H1 (cell line): ENCODE results near the gene TUBB2B. TPM values are rescaled to one million over a fixed set of nuclear protein-coding genes. Genes with fewer than 3 reads are reported as not detected.

ENCODE experiments used
- CTCF ChIA-PET: fragments of 300-600 bp; sonication (Branson Sonifier 250); formaldehyde crosslinking; loops from one replicate; lab custom pipeline; 2021; ENCODE audit not compliant: partially characterized antibody; lab: Charles Lee
- POLR2A ChIA-PET: fragments of 300-600 bp; sonication (Branson Sonifier 250); formaldehyde crosslinking; loops from one replicate; lab custom pipeline; 2021; ENCODE audit warnings: inconsistent platforms; ENCODE audit not compliant: partially characterized antibody; lab: Charles Lee
- DNase-seq, 2 experiments: peaks; one replicate each; pipeline versions ENCODE4 v3.0.0 to v3.0.0-alpha.2; 2010 to 2022; ENCODE audit warnings: low spot score in 2 of 2, low read depth in 1 of 2, mixed read lengths in 1 of 2
- FAIRE-seq: peaks from 2 replicates; lab custom pipeline; 2011; peaks lifted over from hg19 to GRCh38; lab: Jason Lieb, UNC
- H2AFZ ChIP-seq: 2 replicates; pipeline ENCODE4 v1.8.1; 2012; ENCODE audit warnings: low read length, inconsistent platforms
- H2AK5ac ChIP-seq: 2 replicates; pipeline ENCODE4 v1.6.1; 2013; ENCODE audit warnings: low read depth, low read length
- H2BK120ac ChIP-seq: replicated peaks from 2 replicates; pipeline ENCODE3; 2013; ENCODE audit warnings: low read depth, low read length, inconsistent platforms
- H2BK12ac ChIP-seq: 2 replicates; pipeline ENCODE4 v1.6.1; 2013; ENCODE audit warnings: low read depth, low read length
- H2BK15ac ChIP-seq: 2 replicates; pipeline ENCODE4 v1.6.1; 2013; ENCODE audit warnings: low read length
- H2BK20ac ChIP-seq: 2 replicates; pipeline ENCODE4 v1.6.1; 2013; ENCODE audit warnings: low read length
- H2BK5ac ChIP-seq: 2 replicates; pipeline ENCODE4 v1.6.1; 2013; ENCODE audit warnings: low read depth, low read length
- H3K14ac ChIP-seq: 2 replicates; pipeline ENCODE4 v1.6.1; 2013; ENCODE audit warnings: inconsistent platforms; ENCODE audit not compliant: insufficient read length
- H3K18ac ChIP-seq: 2 replicates; pipeline ENCODE4 v1.6.1; 2013; ENCODE audit warnings: low read length; ENCODE audit errors: extremely low read depth
- H3K23ac ChIP-seq: 2 replicates; pipeline ENCODE4 v1.6.1; 2013; ENCODE audit warnings: inconsistent platforms; ENCODE audit not compliant: insufficient read length
- H3K23me2 ChIP-seq: 2 replicates; pipeline ENCODE4 v1.6.1; 2013; ENCODE audit warnings: low read depth, low read length
- H3K27ac ChIP-seq: 2 replicates; pipeline ENCODE4 v1.6.1; 2011; ENCODE audit warnings: low read depth, low read length, inconsistent platforms
- H3K27me3 ChIP-seq, 4 experiments: replicated peaks in 1 of 4; 1 replicate in 1 of 4; 2 replicates in 3 of 4; pipeline versions ENCODE4 v1.6.1 to v1.8.1; 2011 to 2013; ENCODE audit warnings: low read length in 3 of 4, mild to moderate bottlenecking in 3 of 4, inconsistent platforms in 2 of 4, mixed read lengths in 2 of 4, moderate library complexity in 1 of 4; ENCODE audit not compliant: control insufficient read depth in 3 of 4, insufficient read depth in 3 of 4; ENCODE audit errors: extremely low read depth in 1 of 4
- H3K36me3 ChIP-seq, 4 experiments: 2 replicates each; pipeline versions ENCODE4 v1.6.1 to v1.8.1; 2011 to 2013; ENCODE audit warnings: mild to moderate bottlenecking in 4 of 4, low read length in 3 of 4, moderate library complexity in 2 of 4, control low read depth in 1 of 4, inconsistent platforms in 1 of 4; ENCODE audit not compliant: insufficient read depth in 4 of 4, control insufficient read depth in 2 of 4
- H3K4ac ChIP-seq: replicated peaks from 2 replicates; pipeline ENCODE3; 2013; ENCODE audit warnings: low read length, low read depth, mixed read lengths, inconsistent platforms; ENCODE audit not compliant: insufficient read length
- H3K4me1 ChIP-seq, 4 experiments: replicated peaks in 1 of 4; 1 replicate in 1 of 4; 2 replicates in 3 of 4; pipeline versions ENCODE4 v1.6.1 to v1.8.1; 2011 to 2013; ENCODE audit warnings: low read length in 3 of 4, inconsistent platforms in 2 of 4, mixed read lengths in 1 of 4; ENCODE audit not compliant: insufficient read depth in 4 of 4, control insufficient read depth in 3 of 4
- H3K4me2 ChIP-seq, 2 experiments: 2 replicates each; pipeline versions ENCODE4 v1.6.1 to v1.8.1; 2011 to 2013; ENCODE audit warnings: low read depth in 2 of 2, low read length in 2 of 2, control low read depth in 1 of 2, inconsistent platforms in 1 of 2, mild to moderate bottlenecking in 1 of 2; ENCODE audit not compliant: insufficient read depth in 1 of 2
- H3K4me3 ChIP-seq, 4 experiments: fragments of 200-600, 300-600 bp in 1 of 4; sonication (generic), shearing (Covaris generic), sonication (Bioruptor Twin) in 1 of 4; 2 replicates each; pipeline versions ENCODE4 v1.5.1 to v1.8.1; 2011 to 2016; ENCODE audit warnings: low read length in 4 of 4, low read depth in 3 of 4, control low read depth in 2 of 4, inconsistent platforms in 2 of 4, mild to moderate bottlenecking in 2 of 4, mixed read lengths in 1 of 4, moderate library complexity in 1 of 4; ENCODE audit not compliant: insufficient read depth in 2 of 4; ENCODE audit errors: extremely low read depth in 1 of 4
- H3K56ac ChIP-seq: replicated peaks from 2 replicates; pipeline ENCODE3; 2013; ENCODE audit warnings: low read depth, mild to moderate bottlenecking, mixed read lengths, low read length, inconsistent platforms; ENCODE audit not compliant: insufficient read length
- H3K79me1 ChIP-seq: 2 replicates; pipeline ENCODE4 v1.6.1; 2013; ENCODE audit warnings: low read depth, low read length, control low read depth
- H3K79me2 ChIP-seq, 2 experiments: 2 replicates each; pipeline versions ENCODE4 v1.6.1 to v1.8.1; 2012 to 2013; ENCODE audit warnings: low read length in 2 of 2, mild to moderate bottlenecking in 2 of 2, inconsistent platforms in 1 of 2; ENCODE audit not compliant: insufficient read depth in 2 of 2, control insufficient read depth in 1 of 2
- H3K9ac ChIP-seq, 4 experiments: replicated peaks in 1 of 4; 1 replicate in 1 of 4; 2 replicates in 3 of 4; pipeline versions ENCODE4 v1.6.1 to v1.8.1; 2011 to 2013; ENCODE audit warnings: low read depth in 3 of 4, low read length in 3 of 4, control low read depth in 2 of 4, mild to moderate bottlenecking in 2 of 4, moderate library complexity in 2 of 4, inconsistent platforms in 1 of 4; ENCODE audit errors: extremely low read depth in 1 of 4
- H3K9me3 ChIP-seq, 2 experiments: 2 replicates each; pipeline versions ENCODE4 v1.6.1 to v1.8.1; 2012 to 2013; ENCODE audit warnings: mild to moderate bottlenecking in 2 of 2, moderate library complexity in 2 of 2, control low read depth in 1 of 2, inconsistent platforms in 1 of 2, low read depth in 1 of 2, low read length in 1 of 2, mixed read lengths in 1 of 2; ENCODE audit not compliant: insufficient read depth in 2 of 2
- H4K20me1 ChIP-seq, 2 experiments: replicated peaks in 1 of 2; 2 replicates each; pipeline versions ENCODE3 to v1.8.1; 2011 to 2013; ENCODE audit warnings: inconsistent platforms in 2 of 2, low read length in 2 of 2, mild to moderate bottlenecking in 1 of 2; ENCODE audit not compliant: insufficient read depth in 2 of 2, control insufficient read depth in 1 of 2
- H4K5ac ChIP-seq: 2 replicates; pipeline ENCODE4 v1.6.1; 2013; ENCODE audit warnings: low read length, low read depth, mixed read lengths, inconsistent platforms; ENCODE audit not compliant: insufficient read length
- H4K8ac ChIP-seq: 2 replicates; pipeline ENCODE4 v1.8.0; 2013; ENCODE audit warnings: mild to moderate bottlenecking, moderate library complexity, low read length, inconsistent platforms; ENCODE audit not compliant: insufficient read depth; ENCODE audit errors: extremely low read depth
- H4K91ac ChIP-seq: replicated peaks from 2 replicates; pipeline ENCODE3; 2013; ENCODE audit warnings: low read length, mixed read lengths, inconsistent platforms; ENCODE audit not compliant: insufficient read length
- BACH1 ChIP-seq: IDR thresholded peaks from 2 replicates; pipeline ENCODE4 v1.6.1; 2012; ENCODE audit warnings: low read length, improper control_type of control experiment
- CBX5 ChIP-seq: fragments of 300-800, 300-1000 bp; sonication (generic); IDR thresholded peaks from 2 replicates; pipeline ENCODE4 v1.7.1; 2016; ENCODE audit warnings: antibody characterized with exemption, low read length, low read depth
- CHD2 ChIP-seq: IDR thresholded peaks from 2 replicates; pipeline ENCODE4 v1.6.1; 2012; ENCODE audit warnings: low read length, improper control_type of control experiment
- EGR1 ChIP-seq: IDR thresholded peaks from 2 replicates; pipeline ENCODE4 v1.6.1; 2011; ENCODE audit warnings: low read depth, low read length, borderline replicate concordance
- EZH2 ChIP-seq: fragments of 200-600 bp; sonication (generic); IDR thresholded peaks from 2 replicates; pipeline ENCODE4 v1.7.1; 2012; ENCODE audit warnings: low read depth, mild to moderate bottlenecking, moderate library complexity, low read length, inconsistent platforms; ENCODE audit not compliant: severe bottlenecking
- GABPA ChIP-seq: IDR thresholded peaks from 2 replicates; pipeline ENCODE4 v1.6.1; 2011; ENCODE audit warnings: mild to moderate bottlenecking, low read length, moderate library complexity, borderline replicate concordance; ENCODE audit not compliant: insufficient read depth
- KDM1A ChIP-seq: fragments of 200-600, 300-600 bp; sonication (generic); IDR thresholded peaks from 2 replicates; pipeline ENCODE4 v1.7.1; 2016; ENCODE audit warnings: mild to moderate bottlenecking, low read length, borderline replicate concordance
- MAX ChIP-seq: IDR thresholded peaks from 2 replicates; pipeline ENCODE4 v1.6.1; 2012; ENCODE audit warnings: inconsistent platforms
- RBBP5 ChIP-seq: IDR thresholded peaks from 2 replicates; pipeline ENCODE4 v1.7.1; 2012; ENCODE audit warnings: low read depth, mild to moderate bottlenecking, inconsistent platforms, low read length, moderate library complexity, borderline replicate concordance
- SIN3A ChIP-seq, 2 experiments: IDR thresholded peaks in 1 of 2; conservative IDR thresholded peaks in 1 of 2; 2 replicates each; pipeline ENCODE4 v1.6.1; 2011 to 2012; ENCODE audit warnings: low read length in 2 of 2, improper control_type of control experiment in 1 of 2, low read depth in 1 of 2, mild to moderate bottlenecking in 1 of 2
- SIRT6 ChIP-seq: IDR thresholded peaks from one replicate; pipeline ENCODE4 v1.7.1; 2012; ENCODE audit warnings: low read length, inconsistent platforms
- SIX5 ChIP-seq: IDR thresholded peaks from 2 replicates; pipeline ENCODE4 v1.6.1; 2011; ENCODE audit warnings: mild to moderate bottlenecking, low read depth, low read length
- SP4 ChIP-seq: IDR thresholded peaks from 2 replicates; pipeline ENCODE4 v1.6.1; 2012; ENCODE audit warnings: low read length, inconsistent platforms
- SRF ChIP-seq: IDR thresholded peaks from 2 replicates; pipeline ENCODE4 v1.6.1; 2011; ENCODE audit warnings: mild to moderate bottlenecking, low read depth, low read length, moderate library complexity
- TBP ChIP-seq: IDR thresholded peaks from 2 replicates; pipeline ENCODE4 v1.6.1; 2011; ENCODE audit warnings: low read depth, low read length, improper control_type of control experiment
- WGBS, 2 experiments: shearing (Covaris generic) in 1 of 2; methylation state at CpG; one replicate each; pipeline versions ENCODE4 v1.1.6 to v1.1.7; 2013 to 2015; ENCODE audit warnings: low lambda C conversion rate in 2 of 2, mixed read lengths in 2 of 2, inconsistent platforms in 1 of 2, low coverage in 1 of 2, missing lambda C conversion rate in 1 of 2; ENCODE audit not compliant: insufficient replicate concordance in 2 of 2, insufficient coverage in 1 of 2, insufficient read length in 1 of 2; ENCODE audit errors: extremely low coverage in 1 of 2, missing lambda C conversion rate in 1 of 2; 5-methylcytosine and 5-hydroxymethylcytosine counted together
- polyA plus RNA-seq, 7 experiments: library from polyadenylated mRNA; depleted of rRNA in 3 of 7; stranded (reverse) in 5 of 7; unstranded in 2 of 7; fragments of >200 nt in 5 of 7; fragments of 200-250 nt in 2 of 7; gene quantifications; 1 replicate in 5 of 7; 2 replicates in 1 of 7; 4 replicates in 1 of 7; pipeline versions ENCODE4 v1.2.1 to v1.2.3, GENCODE V29; 2011 to 2013; ENCODE audit warnings: missing spikeins in 2 of 7, mixed read lengths in 2 of 7
- total RNA-seq: library from RNA; stranded (reverse); fragmentation: NEBNext Ultra II Directional; extraction: Animal tissue kit (Norgen Biotek cat#: 25700); gene quantifications from 2 replicates; pipeline ENCODE4 v1.2.1, GENCODE V29; 2021

Gene TUBB2B
- total and polyA plus RNA-seq, 2 of the 8 experiments (the other 6 are each of a cell fraction or from before 2014, with no cell fraction given) = 612 to 722 TPM

- no peak overlapping the region for H3K18ac ChIP-seq
- H2BK15ac ChIP-seq = no peak overlapping the region
- no peak overlapping the region for H3K14ac ChIP-seq
- H2BK120ac ChIP-seq = no peak overlapping the region
- TF ChIP-seq CBX5 (no peak), BACH1 (no peak), TBP (no peak), SIRT6 (no peak), GABPA (no peak), RBBP5 (no peak), EGR1 (no peak), KDM1A (no peak), EZH2 (no peak), SRF (no peak), SIN3A (conservative IDR thresholded peaks at IDR 0.05 in 1 of 2, IDR thresholded peaks at IDR 0.05 in 1 of 2; ENCODE audit: low read depth in 1 of 2, low read length in 2 of 2) (no peak), MAX (no peak), SP4 (no peak), SIX5 (no peak), CHD2 (no peak)
- no peaks in the 10 kb centered on the region for H3K9me3 ChIP-seq
- peaks cover 6 to 10% (median 8%) of the 10 kb centered on the region in 4 experiments for H3K4me1 ChIP-seq
- no peak overlapping the region for H3K23ac ChIP-seq
- no peak overlapping the region for H3K4me2 ChIP-seq
- no peak overlapping the region for H4K5ac ChIP-seq
- no peak overlapping the region for H3K27ac ChIP-seq
- 98% methylated on average over 10 of the region's 12 CpGs; no CpG with 5 or more reads in 1 of the 2 experiments for WGBS, 2 experiments
- H3K79me1 ChIP-seq = no peaks in the 10 kb centered on the region; the same call in 1 of the 2 replicates
- H2AFZ ChIP-seq = no peak overlapping the region
- ChIA-PET POLR2A (interaction anchor here (1.0 kb wide), 1 partner anchor 16 kb away, joined by 4 read pairs; no protein-coding TSS in a partner anchor), CTCF (interaction anchor here (0.6 to 2.9 kb wide), 8 partner anchors 10 to 475 kb away, joined by 3 to 13 read pairs (median 4); no protein-coding TSS in a partner anchor)
- H3K27me3 ChIP-seq = no peaks in the 10 kb centered on the region
- H4K8ac ChIP-seq = no peak overlapping the region
- H2BK12ac ChIP-seq = no peak overlapping the region
- H3K56ac ChIP-seq = no peak overlapping the region
- H3K4ac ChIP-seq = no peak overlapping the region
- H3K79me2 ChIP-seq = no peaks in the 10 kb centered on the region
- peaks cover 0 to 10% (median 5%) of the 10 kb centered on the region in 4 experiments; a peak in 5 of 8 replicates for H3K36me3 ChIP-seq
- H3K23me2 ChIP-seq = no peaks in the 10 kb centered on the region
- DNase-seq = no peak
- no peak overlapping the region for H3K9ac ChIP-seq
- H3K4me3 ChIP-seq = no peak overlapping the region
- peaks cover 4 to 17% of the 10 kb centered on the region in 2 experiments for H4K20me1 ChIP-seq
- FAIRE-seq = no peak
- H2BK5ac ChIP-seq = no peak overlapping the region
- H2BK20ac ChIP-seq = no peak overlapping the region
- no peak overlapping the region for H4K91ac ChIP-seq
- no peak overlapping the region for H2AK5ac ChIP-seq
These were observed 49.8 kb upstream of the TUBB2B start for GRCh38 chr6:3277251-3277650.
